Osteoblast (primary cell): ENCODE data around the gene RAD51B. TPM values are rescaled to one million over a fixed set of nuclear protein-coding genes. Genes with fewer than 3 reads are reported as not detected.

ENCODE experiments used
- DNase-seq: peaks from one replicate; pipeline ENCODE4 v3.0.0; 2011; ENCODE audit warnings: low spot score, mixed read lengths; ENCODE audit not compliant: insufficient read length; ENCODE audit errors: missing footprints
- H2AFZ ChIP-seq: 2 replicates; pipeline ENCODE4 v1.6.0; 2011; ENCODE audit warnings: mild to moderate bottlenecking, low read length
- H3K27ac ChIP-seq: 2 replicates; pipeline ENCODE4 v1.5.1; 2011; ENCODE audit warnings: mild to moderate bottlenecking, low read depth, low read length, moderate library complexity
- H3K27me3 ChIP-seq: 2 replicates; pipeline ENCODE4 v1.6.0; 2012; ENCODE audit warnings: mild to moderate bottlenecking, control low read depth, inconsistent platforms, low read length, moderate library complexity; ENCODE audit not compliant: insufficient read depth
- H3K36me3 ChIP-seq: 2 replicates; pipeline ENCODE4 v1.5.1; 2011; ENCODE audit warnings: mild to moderate bottlenecking, low read length, control low read depth, moderate library complexity; ENCODE audit not compliant: insufficient read depth
- H3K4me1 ChIP-seq: 2 replicates; pipeline ENCODE4 v1.5.1; 2011; ENCODE audit warnings: mild to moderate bottlenecking, low read length, control low read depth, moderate library complexity; ENCODE audit not compliant: insufficient read depth
- H3K4me2 ChIP-seq: 2 replicates; pipeline ENCODE4 v1.6.0; 2011; ENCODE audit warnings: mild to moderate bottlenecking, low read length; ENCODE audit not compliant: insufficient read depth
- H3K4me3 ChIP-seq: fragments of 200-600 bp; sonication (generic); 3 replicates; pipeline ENCODE4 v1.5.1; 2012; ENCODE audit warnings: mild to moderate bottlenecking, low read length, inconsistent platforms; ENCODE audit not compliant: insufficient read depth
- H3K79me2 ChIP-seq: 2 replicates; pipeline ENCODE4 v1.6.0; 2012; ENCODE audit warnings: mild to moderate bottlenecking, low read length, control low read depth, inconsistent platforms; ENCODE audit not compliant: insufficient read depth
- H3K9me3 ChIP-seq: 2 replicates; pipeline ENCODE4 v1.5.1; 2011; ENCODE audit warnings: low read depth, low read length, control low read depth
- H4K20me1 ChIP-seq: 2 replicates; pipeline ENCODE4 v1.6.0; 2012; ENCODE audit warnings: mild to moderate bottlenecking, low read length, control low read depth; ENCODE audit not compliant: insufficient read depth
- CTCF ChIP-seq: IDR thresholded peaks from 2 replicates; pipeline ENCODE4 v1.5.1; 2011; ENCODE audit warnings: mild to moderate bottlenecking, low read depth, low read length, moderate library complexity; ENCODE audit errors: extremely low read depth
- total RNA-seq: library from RNA; depleted of rRNA; stranded (reverse); fragments of >200 nt; gene quantifications from 2 replicates; pipeline ENCODE4 v1.2.3, GENCODE V29; 2012

RAD51B gene
- total RNA-seq, 1 donor: 13.8 TPM

GRCh38 chr14:68308726-68309520, 489.3 kb downstream of the RAD51B start:
- no peak overlapping the region for H3K4me2 ChIP-seq
- H3K36me3 ChIP-seq: no peaks in the 10 kb centered on the region
- H3K27me3 ChIP-seq: no peaks in the 10 kb centered on the region
- peaks cover 9% of the 10 kb centered on the region for H3K4me1 ChIP-seq
- H3K4me3 ChIP-seq: no peak overlapping the region
- no peaks in the 10 kb centered on the region for H3K9me3 ChIP-seq
- H3K79me2 ChIP-seq: no peaks in the 10 kb centered on the region
- no peak for DNase-seq
- H2AFZ ChIP-seq: peak overlapping the region; percentile 8
- no peaks in the 10 kb centered on the region for H4K20me1 ChIP-seq
- no peak overlapping the region for H3K27ac ChIP-seq
- no peak for TF ChIP-seq CTCF

- Histone ChIP-seq H3K27me3 (no peaks in the 10 kb centered on the region), H3K36me3 (no peaks in the 10 kb centered on the region), H4K20me1 (no peaks in the 10 kb centered on the region), H3K79me2 (no peaks in the 10 kb centered on the region), H3K4me2 (no peak overlapping the region), H3K4me1 (peaks cover 9% of the 10 kb centered on the region), H3K27ac (no peak overlapping the region), H3K9me3 (no peaks in the 10 kb centered on the region), H2AFZ (no peak overlapping the region), H3K4me3 (no peak overlapping the region)
- peak; percentile 5 for DNase-seq
- TF ChIP-seq CTCF: no peak
These were observed 490.0 kb downstream of the RAD51B start for GRCh38 chr14:68309616-68310015.

- H4K20me1 ChIP-seq: no peaks in the 10 kb centered on the region
- H3K27me3 ChIP-seq: no peaks in the 10 kb centered on the region
- H3K27ac ChIP-seq: no peak overlapping the region
- no peak for TF ChIP-seq CTCF
- peaks cover 9% of the 10 kb centered on the region for H3K4me1 ChIP-seq
- no peaks in the 10 kb centered on the region for H3K79me2 ChIP-seq
- no peak for DNase-seq
- no peaks in the 10 kb centered on the region for H3K9me3 ChIP-seq
- no peak overlapping the region for H3K4me2 ChIP-seq
- H3K36me3 ChIP-seq: no peaks in the 10 kb centered on the region
- no peak overlapping the region for H2AFZ ChIP-seq
- no peak overlapping the region for H3K4me3 ChIP-seq
These were observed 492.7 kb downstream of the RAD51B start for GRCh38 chr14:68312300-68312699.

GRCh38 chr14:68312884-68313610, 493.5 kb downstream of the RAD51B start:
- no peak for TF ChIP-seq CTCF
- H4K20me1 ChIP-seq: no peaks in the 10 kb centered on the region

More at GRCh38 chr14:68312884-68313610, 493.5 kb downstream of the RAD51B start:
- peak; percentile 10 for DNase-seq
- Histone ChIP-seq H3K79me2 (no peaks in the 10 kb centered on the region), H3K27me3 (no peaks in the 10 kb centered on the region), H2AFZ (no peak overlapping the region), H3K36me3 (no peaks in the 10 kb centered on the region), H3K4me3 (no peak overlapping the region), H3K27ac (no peak overlapping the region), H3K4me1 (peaks cover 6% of the 10 kb centered on the region), H3K9me3 (no peaks in the 10 kb centered on the region), H3K4me2 (no peak overlapping the region)
